A549 (cell line): Measurements from ENCODE around the gene MGRN1.

ENCODE experiments used
- CTCF ChIP-seq: fragments of >200 bp; sonication (Bioruptor Twin); formaldehyde crosslinking; IDR thresholded peaks from 3 replicates; pipeline ENCODE4 v1.5.1; 2016
- HES2 ChIP-seq: fragments of >200 bp; sonication (Bioruptor Twin); formaldehyde crosslinking; IDR thresholded peaks from 2 replicates; pipeline ENCODE4 v1.6.1; 2016
- POLR2A ChIP-seq: IDR thresholded peaks from 2 replicates; pipeline ENCODE4 v1.6.1; 2012; ENCODE audit warnings: mild to moderate bottlenecking, low read length

DNA sequence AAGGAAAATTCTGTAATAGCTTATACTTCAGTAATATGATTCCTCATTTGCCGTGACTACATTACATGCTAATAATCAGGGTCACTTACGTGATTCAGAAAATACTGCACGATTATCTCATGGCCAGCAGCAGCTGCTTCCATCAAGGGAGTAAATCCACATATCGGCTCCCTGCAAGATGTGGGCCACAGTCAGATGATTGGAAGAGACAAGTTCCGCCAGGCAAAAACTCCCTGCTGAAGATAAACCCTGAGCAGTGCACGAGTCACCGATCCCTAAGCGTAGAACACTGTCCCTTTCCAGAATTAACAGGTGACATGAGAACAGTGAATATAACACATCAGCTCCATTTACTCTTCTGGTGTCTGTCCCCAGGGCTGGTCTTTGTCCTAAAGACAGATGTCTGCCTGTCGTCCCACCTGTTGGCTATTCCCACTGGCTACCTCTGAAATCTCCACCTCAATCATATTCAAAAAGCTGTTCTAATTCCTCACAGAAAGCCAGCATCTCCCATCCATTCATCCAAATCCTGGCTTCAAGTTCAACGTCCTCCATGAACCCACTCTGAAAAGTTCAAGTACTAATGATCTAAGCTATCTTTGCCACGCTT lies 100.1 kb downstream of the MGRN1 start:
- TF ChIP-seq CTCF = no peak
- TF ChIP-seq HES2 = no peak
- TF ChIP-seq POLR2A = no peak
